HG03565 (cell line): ENCODE measurements around the gene PGLYRP2.

Experiments used
- ATAC-seq: cut with Tn5 transposase; IDR thresholded peaks from one replicate; pipeline ENCODE4 v1.9.1; 2021; ENCODE audit warnings: mild to moderate bottlenecking, moderate library complexity; ENCODE audit not compliant: unreplicated experiment

PGLYRP2 gene

GRCh38 chr19:15427991-15428471 is 51.3 kb downstream of the PGLYRP2 start:
- no peak for ATAC-seq

GRCh38 chr19:15427350-15427700 is 52.0 kb downstream of the PGLYRP2 start:
- no peak for ATAC-seq

GRCh38 chr19:15426485-15427349 is 52.6 kb downstream of the PGLYRP2 start:
- ATAC-seq, result no peak

GRCh38 chr19:15425321-15425950 is 53.9 kb downstream of the PGLYRP2 start:
- ATAC-seq, result no peak

GRCh38 chr19:15424692-15425272 is 54.5 kb downstream of the PGLYRP2 start:
- no peak for ATAC-seq

GRCh38 chr19:15424121-15424520 is 55.2 kb downstream of the PGLYRP2 start:
- no peak for ATAC-seq

- no peak for ATAC-seq
Measured at GRCh38 chr19:15423130-15423529, 56.2 kb downstream of the PGLYRP2 start.

GRCh38 chr19:15422296-15423075 is 56.8 kb downstream of the PGLYRP2 start:
- ATAC-seq, result no peak

GRCh38 chr19:15421721-15422260 is 57.5 kb downstream of the PGLYRP2 start:
- no peak for ATAC-seq

GRCh38 chr19:15421136-15421695 is 58.1 kb downstream of the PGLYRP2 start:
- no peak for ATAC-seq

- no peak for ATAC-seq
Measured at GRCh38 chr19:15419413-15420025, 59.8 kb downstream of the PGLYRP2 start.
